Skin epidermis (tissue), 12 donors: ENCODE data around the gene NUP62.

Experiments
- H3K27ac ChIP-seq, 21 experiments: fragments of 200-600 bp; sonication (generic) in 11 of 21; one replicate each; pipeline ENCODE4 v1.5.0; 2020; ENCODE audit warnings: mild to moderate bottlenecking in 3 of 21, inconsistent platforms in 2 of 21, moderate library complexity in 2 of 21
- H3K4me3 ChIP-seq, 7 experiments: fragments of 200-600 bp; sonication (generic) in 2 of 7; one replicate each; pipeline ENCODE4 v1.5.0; 2020; ENCODE audit warnings: inconsistent platforms in 2 of 7, mild to moderate bottlenecking in 2 of 7, moderate library complexity in 1 of 7

The NUP62 gene

DNA sequence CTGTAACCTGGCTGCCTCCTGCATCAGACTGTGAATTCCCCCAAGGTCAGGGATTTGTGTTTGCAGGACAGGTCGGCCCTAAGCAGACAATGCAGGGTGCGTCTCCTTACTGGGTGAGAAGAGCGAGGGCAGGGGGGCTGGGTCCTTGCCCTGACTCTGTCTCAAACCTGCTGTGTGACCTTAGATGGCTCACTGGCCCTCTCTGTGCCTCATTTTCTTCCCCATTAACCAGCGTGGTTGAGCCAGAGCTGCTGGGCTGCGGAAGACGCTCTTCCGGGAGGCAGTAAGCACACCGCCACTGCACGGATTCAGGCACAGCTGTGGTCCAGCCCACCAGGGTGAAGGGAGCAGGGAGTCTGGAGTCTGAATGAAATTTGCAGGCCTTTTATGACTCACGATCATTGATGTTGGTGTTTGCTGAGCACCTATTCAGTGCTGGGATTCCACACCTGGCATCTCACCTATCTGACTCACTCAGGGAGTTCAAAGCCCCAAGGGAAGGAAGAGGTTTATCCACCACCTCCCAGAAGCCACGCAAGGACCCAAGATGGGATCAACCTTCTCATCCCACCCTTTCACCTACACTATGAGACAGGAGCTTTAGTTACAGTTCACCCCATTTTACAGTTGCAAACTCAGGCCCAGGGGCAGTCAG lies 54.7 kb downstream of the NUP62 start:
- peak overlapping the region in 15 of 21 experiments; percentile 98 to 100 (median 100) for H3K27ac ChIP-seq

DNA sequence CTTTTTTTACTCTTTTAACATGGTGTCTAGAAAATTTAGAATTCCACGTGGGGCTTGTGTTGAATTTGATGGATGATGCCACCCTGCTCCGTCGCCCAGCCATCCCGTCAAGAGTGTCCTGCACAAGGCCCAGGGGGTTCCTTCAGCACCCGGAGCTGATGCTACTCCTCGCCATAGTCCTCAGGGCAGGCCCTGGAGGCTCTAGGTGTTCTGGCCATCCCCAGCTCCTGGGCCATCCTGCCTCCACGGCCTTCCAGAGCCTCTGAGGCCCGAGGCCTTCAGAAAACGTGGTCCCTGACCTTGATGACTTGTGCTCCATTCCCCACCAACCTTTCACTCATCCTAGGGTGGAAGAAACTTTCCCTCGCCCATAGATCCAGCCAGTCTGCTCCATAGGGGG lies 55.5 kb downstream of the NUP62 start:
- Histone ChIP-seq H3K4me3 (no peak overlapping the region), H3K27ac (peak overlapping the region in 1 of 21 experiments; percentile 5)

More for the DNA sequence above, 54.7 kb downstream of the NUP62 start:
- H3K4me3 ChIP-seq = no peak overlapping the region

DNA sequence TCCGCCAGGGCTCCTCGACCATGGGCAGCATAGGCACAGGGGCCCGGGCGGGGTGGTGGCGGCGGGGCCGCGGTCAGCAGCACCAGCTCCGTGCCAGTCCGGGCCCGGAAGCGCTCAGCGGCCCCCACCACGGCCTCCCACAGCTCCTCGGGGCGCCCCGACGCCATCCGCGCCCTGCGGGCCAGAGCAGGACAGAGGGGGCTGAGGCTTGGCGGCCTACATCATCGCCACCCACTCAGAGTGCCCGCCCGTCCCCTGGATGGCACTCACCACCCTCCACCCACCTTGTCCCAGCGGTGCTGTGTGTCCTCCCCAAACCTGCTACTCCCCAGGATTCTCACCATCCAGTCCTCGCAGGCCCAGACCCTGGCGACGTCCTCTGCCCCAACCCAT lies 56.2 kb downstream of the NUP62 start:
- Histone ChIP-seq H3K27ac (no peak overlapping the region), H3K4me3 (no peak overlapping the region)

DNA sequence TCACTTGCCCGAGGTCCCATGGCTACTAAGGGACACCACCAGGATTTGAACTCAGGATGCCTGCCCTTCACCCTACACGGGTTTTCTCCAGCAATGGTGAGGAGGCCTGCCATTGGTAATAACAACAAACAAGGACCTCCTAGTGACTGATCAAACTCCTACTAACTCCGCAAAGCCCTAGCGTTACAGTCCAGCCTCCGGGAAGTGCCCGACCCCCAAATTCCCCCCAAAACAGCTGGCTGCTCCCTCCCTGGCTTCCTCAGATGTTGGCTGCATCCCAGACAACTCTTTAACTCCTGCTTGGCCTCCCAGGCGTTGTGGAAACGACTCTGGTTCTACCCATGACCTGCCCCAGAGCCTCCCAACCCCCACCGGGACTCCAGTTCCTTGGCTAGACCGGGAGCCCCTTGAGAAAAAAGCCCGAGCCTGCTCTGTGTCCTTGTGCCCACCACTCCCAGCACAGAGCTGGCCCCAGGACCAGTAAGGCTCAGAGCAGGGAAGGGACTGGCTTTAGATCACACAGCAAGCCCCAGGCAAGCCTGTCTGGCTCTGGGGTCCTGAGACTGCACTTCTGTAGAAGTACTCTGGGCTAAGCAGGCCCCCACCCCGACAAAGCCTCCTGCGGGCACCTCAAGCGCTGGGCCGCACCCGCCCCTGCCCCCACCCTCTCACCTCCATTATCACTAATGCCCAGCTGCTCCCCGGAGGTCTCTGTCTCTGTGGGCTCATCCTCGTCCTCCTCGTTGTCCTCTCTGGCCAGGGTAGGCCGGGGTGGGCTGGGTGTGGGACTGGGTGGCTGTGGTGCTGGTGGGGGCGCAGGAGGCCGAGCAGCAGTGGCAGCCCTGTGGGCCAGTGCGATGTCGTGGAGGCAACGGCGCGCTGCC lies 56.8 kb downstream of the NUP62 start:
- Histone ChIP-seq H3K27ac (no peak overlapping the region), H3K4me3 (no peak overlapping the region)

DNA sequence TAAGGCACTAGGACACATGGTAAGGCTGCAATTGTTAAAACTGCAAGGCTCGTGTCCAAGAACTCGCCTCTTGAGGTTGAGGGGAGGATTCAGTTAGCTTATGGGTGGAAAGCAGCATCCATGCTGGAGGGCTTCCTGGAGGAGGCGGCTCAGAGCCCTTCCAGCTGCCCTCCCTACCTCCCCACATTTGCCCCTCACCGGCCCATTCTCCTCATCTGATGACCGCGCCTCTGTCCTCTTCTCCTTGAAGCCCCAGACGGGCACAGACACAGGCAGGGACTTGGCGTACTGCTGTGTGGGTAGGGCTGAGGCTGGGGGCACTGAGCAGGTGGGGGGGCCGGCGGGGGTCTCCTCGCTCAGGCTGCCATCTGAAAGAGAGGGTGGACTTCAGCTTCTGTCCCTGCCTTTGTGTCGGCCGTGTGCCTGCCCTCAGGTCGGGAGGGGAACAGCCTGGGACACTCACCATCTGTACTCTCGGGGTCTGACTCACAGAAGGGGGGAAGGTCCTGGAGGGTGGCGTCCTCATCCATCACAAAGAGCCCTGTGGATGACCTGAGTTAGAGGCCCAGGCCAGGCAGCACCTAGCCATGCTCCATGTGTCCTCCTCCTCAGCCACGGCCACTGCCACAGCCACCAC lies 57.8 kb downstream of the NUP62 start:
- Histone ChIP-seq H3K4me3 (no peak overlapping the region), H3K27ac (peak overlapping the region in 1 of 21 experiments; percentile 7)

DNA sequence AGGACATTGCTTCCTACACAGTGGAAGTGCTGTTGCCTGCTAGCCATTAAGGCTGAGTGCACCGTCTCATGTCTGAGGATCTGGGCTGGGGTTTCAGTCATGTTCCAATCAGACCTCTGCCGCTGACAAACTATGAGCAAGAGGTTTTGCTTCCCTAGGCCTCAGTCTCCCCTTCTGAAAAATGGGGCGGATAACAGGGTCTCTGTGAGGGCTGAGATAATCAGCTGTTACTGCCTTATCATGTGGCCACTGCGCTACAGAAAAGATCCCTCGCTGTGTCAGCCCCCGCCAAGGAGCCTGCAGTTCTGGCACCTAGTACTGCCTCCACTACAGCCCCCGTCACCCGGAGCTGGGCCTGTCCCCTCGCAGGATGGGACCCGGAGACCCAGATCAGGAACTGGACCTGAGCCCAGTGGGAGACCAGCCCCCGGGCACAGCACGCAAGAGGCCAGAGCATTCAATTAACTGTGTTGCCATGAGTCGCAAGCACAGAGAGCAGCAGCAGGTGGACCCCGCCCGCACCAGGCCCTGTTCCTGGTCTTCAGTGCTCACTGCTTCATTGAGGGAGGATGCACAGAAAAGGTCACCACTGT lies 58.9 kb downstream of the NUP62 start:
- peak overlapping the region in 6 of 7 experiments; percentile 36 to 55 (median 50) for H3K4me3 ChIP-seq
- peak overlapping the region in 20 of 21 experiments; percentile 76 to 99 (median 92) for H3K27ac ChIP-seq

DNA sequence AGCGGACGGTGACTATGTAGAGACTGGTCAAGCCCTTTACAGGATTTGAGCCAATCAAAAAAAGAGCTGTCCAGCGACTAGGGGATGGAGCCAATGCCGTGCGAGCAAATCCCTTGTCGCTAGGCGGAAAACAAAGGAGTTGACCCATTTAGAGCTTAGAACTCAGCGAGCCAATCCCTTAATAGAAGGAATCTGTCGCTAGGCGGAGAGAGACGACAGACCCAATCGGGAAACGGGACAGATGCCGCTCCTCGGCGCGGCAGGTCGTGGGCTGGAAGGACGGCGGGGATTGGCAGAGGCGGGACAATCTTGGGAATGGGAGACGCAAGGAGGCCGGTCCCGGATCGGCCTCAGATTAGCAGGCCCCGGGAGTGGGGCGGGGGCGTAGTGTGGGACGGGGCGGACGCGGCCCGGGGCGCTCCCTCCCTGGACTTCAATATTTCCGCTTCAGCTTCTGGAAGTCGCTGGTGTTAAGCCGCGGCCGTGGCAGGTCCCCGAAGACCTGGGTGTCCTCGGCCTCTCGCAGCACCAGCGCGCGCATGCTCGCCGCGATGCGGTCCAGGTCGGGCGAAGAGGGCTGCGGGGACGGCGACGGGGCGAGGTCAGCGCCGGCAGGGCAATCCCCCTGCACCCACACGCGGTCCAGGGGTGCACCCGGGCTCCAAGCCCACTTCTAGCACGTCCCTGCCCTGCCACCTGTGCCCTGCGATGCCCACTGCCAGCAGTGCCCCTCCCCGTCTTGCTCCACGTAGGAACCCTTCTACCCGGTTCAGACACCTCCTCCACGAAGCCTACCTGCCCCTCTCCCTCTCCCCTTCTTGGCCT lies 59.6 kb downstream of the NUP62 start:
- Histone ChIP-seq H3K4me3 (peak overlapping the region; percentile 36 to 55 (median 48)), H3K27ac (peak overlapping the region; percentile 52 to 99 (median 93))

DNA sequence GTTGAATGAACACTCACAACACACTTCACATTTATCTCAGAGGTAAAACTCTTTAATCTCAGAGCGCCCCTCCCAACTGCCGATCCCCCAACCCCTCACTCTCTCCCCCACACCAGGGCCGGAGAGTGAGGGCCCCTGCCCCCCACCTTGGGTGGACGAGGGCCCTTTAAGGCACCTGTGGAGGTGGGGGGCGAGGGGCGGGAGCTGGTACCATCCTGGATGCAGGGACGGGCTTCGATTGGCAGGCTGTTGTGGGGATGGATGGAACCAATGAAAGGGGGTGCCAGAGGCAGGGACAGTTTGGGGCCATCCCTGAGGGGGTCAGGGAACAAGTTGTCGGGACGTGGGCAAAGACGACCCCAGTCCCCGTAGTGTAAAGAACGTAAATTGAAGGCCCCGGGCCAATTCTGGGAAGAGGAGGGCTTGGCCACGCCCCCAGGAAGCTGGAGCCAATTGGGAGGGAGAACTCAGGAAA lies 60.3 kb downstream of the NUP62 start:
- Histone ChIP-seq H3K4me3 (peak overlapping the region; percentile 6 to 53 (median 32)), H3K27ac (peak overlapping the region; percentile 10 to 99 (median 91))

DNA sequence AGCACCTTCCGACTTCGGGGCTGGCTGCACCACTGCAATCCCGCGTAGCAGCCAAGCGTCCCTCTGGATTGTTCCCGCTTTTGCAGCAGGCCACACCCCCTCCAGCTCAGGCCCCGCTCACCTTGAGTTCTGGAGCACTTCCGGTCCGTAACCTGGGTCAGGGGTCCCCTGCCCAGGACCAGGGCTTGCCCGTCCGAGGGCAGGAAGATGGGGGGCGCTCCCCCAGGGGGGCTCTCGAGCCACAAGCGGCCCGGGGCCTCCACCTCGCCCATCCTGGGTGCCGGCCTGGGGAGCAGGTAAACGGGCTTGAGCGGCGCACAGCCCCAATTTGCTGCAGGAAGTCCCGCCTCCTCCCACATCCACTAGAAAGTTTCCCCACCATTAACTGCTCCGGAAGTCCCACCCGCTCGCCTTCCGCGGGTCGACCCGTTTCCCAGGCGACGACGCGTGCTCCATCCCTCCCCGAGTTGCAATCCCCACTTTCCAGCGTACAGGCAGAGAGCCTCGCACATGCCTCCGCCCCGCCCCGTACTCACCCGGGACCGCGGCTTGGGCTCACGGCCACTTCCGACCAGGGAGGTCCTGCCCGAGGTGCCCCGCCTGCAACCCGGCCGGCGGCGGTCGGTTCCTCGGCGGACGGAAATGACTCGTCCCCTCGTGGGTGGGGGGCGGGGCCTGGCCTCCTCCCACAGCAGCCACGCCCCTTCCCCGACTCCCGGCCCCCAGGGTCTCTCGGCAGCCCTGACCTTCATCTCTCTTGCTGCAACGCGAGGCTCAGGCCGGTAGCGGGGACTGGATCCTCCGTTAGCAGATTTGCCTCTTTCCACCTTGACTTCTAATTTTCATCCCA lies 62.1 kb downstream of the NUP62 start, which contains the start of gene PNKP:
Gene PNKP, minus strand, starts transcription at position 644 of the 850 bp plus-strand sequence. Its CDS starts 372 bp downstream, at position 272.
- peak within 1 kb of the TSS; percentile 57 to 86 (median 69) for H3K4me3 ChIP-seq
- peak within 1 kb of the TSS; percentile 65 to 99 (median 91) for H3K27ac ChIP-seq

DNA sequence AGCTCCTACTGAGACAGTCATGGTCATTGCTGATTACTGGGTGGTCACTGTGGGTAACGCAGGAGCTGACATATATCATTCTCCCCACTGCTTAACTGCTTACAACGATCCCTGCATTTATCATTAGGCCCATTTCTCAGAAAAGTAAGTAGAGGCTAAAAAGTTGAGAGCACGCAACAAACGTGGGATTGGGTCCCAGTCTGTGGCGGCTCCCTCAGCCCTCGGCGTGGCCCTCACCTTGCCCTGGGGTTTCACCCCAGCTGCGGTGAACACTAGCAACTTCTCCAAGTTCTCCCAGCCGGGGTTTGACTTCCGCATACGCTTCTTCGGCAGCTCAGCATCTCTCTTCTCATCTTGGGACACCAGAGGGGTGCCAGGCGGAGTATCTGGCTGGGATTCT lies 64.4 kb downstream of the NUP62 start:
- no peak overlapping the region for H3K4me3 ChIP-seq
- H3K27ac ChIP-seq = no peak overlapping the region

DNA sequence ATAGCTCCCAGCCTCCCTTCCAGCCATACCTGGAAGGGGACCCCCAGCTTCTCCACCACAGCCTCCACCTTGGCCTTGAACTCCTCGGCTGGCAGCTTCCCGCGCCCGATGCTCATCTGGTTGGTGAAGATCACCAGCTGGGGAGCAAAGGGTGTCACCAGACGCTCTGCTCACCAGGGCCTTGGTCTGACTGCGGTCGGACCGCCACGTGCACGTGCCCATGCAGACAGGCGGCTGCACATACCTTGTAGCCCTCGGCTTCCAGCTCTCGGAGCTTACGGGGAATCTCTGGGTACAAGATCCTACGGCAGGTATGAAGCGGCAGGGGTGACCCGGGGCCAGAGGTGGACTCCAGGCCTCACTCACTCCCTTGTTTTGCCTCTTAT lies 65.4 kb downstream of the NUP62 start:
- no peak overlapping the region for H3K4me3 ChIP-seq
- H3K27ac ChIP-seq = no peak overlapping the region

DNA sequence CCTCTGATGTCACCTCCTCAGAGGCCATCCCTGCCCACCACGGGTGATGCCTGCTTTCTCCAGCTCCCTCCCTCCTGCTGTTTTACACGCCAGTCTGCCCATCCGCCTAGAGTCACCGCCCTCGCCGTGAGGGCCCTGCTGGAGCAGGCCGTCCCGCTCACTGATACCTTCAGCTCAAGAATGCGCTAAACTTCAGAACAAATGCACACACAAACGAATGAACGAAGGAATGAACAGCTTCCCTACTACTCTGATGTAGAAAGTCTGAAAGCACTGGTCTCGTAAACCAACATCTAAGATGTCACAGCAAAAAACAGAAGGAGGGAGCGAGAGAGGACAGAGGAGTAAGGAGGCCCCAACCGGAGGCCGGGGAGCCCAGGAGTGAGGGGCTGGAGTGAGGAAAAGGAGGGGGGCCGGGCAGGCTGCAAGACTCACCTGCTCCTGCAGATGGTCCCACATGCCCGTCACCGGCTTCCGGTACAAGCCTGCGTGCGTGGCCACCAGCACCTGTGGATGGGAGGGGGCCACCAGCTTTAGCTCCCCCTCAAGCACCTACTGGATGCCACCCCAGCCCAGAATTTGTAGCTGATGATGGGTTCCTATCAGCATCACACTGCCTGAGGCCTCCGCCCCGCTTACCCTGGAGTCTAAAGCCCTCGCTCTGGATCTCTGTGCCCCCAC lies 65.9 kb downstream of the NUP62 start:
- Histone ChIP-seq H3K4me3 (no peak overlapping the region), H3K27ac (no peak overlapping the region)

DNA sequence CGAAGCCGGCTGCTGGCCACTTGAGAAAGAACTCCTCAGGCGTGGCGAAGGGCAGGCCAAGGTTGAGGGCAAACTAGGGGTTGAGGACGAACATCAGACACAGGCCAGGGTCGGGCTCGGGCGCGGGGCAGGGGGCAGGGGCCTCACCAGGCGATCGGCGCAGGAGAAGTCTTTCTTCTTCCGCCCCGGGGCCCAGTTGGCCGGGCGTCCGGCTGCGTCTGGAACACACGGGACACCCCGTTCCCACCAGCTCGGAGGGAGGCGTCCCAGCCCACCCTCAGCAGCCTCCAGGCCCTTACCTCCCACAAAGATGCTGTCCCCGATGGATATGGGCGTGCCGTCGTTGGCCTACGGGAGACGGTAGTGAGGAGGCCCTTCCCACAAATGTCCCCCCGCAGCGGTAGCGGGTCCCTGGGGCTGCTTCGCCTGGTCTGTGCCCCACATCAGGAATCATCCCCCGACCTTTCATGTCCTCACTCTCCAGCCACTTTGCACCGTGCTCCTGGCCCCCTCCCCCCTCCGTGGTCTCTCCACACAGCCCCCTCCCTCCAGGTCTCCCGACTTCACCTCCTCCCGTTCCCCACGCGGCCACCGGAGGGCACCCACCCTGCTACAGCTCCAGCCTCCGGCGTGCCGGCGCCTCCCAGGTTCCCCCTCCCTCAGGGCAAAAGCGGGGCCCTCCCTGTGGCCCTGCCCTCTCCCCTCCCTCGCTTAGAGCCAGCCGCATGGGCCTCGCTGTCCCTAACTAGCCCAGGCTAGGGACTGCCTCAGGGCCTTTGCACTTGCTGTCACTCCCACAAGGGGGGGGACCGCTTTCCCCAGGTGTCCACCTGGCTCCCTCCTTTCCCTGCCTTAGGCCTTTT lies 66.7 kb downstream of the NUP62 start:
- no peak overlapping the region for H3K27ac ChIP-seq
- no peak overlapping the region for H3K4me3 ChIP-seq

DNA sequence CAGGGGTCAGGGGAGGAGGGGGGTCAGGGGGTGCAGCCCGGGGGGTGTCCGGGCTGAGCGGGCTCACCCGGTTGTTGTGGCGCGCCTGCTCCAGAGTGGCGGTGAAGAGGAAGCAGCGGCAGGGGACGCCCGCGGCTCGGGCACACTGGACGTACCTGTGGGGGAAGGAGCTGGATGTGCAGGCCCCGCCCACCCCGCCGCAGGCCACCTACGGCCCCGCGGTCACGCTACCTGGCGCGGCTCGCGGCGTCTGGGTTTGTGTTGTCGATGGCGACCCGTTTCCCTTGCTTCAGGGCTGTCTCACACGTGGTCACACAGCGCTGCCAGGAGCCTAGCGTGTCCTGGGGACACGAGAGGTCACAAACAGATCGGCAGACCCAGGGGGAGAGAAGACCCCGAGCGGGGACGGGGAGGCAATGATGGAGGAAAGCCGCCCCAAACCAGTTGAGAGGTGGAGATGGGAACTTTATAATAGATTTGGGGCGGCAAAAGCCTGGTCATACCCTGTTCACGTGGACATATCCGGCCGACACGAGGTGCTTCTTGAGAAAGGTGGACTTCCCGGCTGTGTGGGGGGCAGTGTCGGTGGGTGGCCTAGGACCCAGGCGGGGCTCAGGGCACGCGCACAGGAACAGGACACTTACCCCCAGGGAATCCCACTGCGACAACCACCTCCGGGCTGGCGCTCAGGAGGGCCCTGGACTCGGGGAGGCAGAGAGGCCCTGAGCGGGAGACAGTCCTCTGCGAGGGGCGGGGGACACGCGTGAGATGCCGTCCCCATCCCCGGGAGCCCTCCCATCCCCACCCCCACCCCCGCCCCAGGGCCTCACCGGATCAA lies 67.5 kb downstream of the NUP62 start:
- peak overlapping the region in 3 of 21 experiments; percentile 6 to 31 (median 14) for H3K27ac ChIP-seq

DNA sequence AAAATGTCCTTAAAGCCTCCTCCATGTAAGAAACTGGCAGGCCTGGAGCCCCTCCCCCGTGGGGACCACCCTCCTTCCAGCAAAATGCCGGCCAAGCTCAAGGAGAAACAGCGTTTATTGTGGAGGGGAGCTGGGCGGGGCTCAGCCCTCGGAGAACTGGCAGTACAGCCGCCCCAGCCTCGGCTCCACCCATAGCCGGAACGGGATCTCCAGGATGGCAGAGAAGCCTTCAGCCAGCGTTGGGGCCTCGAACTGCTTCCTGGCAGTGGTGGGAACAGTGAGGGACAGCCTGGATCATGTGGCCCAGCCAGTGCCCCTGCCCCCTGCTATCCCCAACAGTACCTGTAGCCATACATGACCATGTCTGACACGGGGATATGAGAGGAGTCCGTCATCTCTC lies 68.2 kb downstream of the NUP62 start:
- H3K4me3 ChIP-seq = no peak overlapping the region
- H3K27ac ChIP-seq = peak overlapping the region in 6 of 21 experiments; percentile 6 to 31 (median 17)

More for the DNA sequence above, 67.5 kb downstream of the NUP62 start:
- no peak overlapping the region for H3K4me3 ChIP-seq
